MCF 10A (cell line): ENCODE data around the gene MMP24OS. TPM values are rescaled to one million over a fixed set of nuclear protein-coding genes. Genes with fewer than 3 reads are reported as not detected.

ENCODE experiments used
- BruUV-seq: library from RNA; stranded (reverse); fragments of 400-500 nt; replicated peaks from 2 replicates; lab custom pipeline; 2021; lab: Mats Ljungman, UMichigan
- CTCF ChIA-PET: fragments of 300-600 bp; sonication (Branson Sonifier 250); formaldehyde crosslinking; extraction: SDS; loops from one replicate; lab custom pipeline; 2021; ENCODE audit warnings: antibody characterized with exemption, inconsistent platforms; lab: Yijun Ruan, JAX
- POLR2A ChIA-PET: fragments of 300-600, 350-650 bp; sonication (Branson Sonifier 250); formaldehyde crosslinking; extraction: SDS; loops from one replicate; lab custom pipeline; 2020; ENCODE audit warnings: antibody characterized with exemption, inconsistent platforms; lab: Yijun Ruan, JAX
- DNase-seq: peaks from one replicate; pipeline ENCODE4 v3.0.0-alpha.2; 2018; ENCODE audit not compliant: unreplicated experiment
- H3K27ac Mint-ChIP-seq: one replicate; pipeline ENCODE4 v1.8.0; 2022; ENCODE audit warnings: mild to moderate bottlenecking, low read depth, mixed read lengths; ENCODE audit not compliant: unreplicated experiment
- H3K27me3 Mint-ChIP-seq: one replicate; pipeline ENCODE4 v1.8.0; 2022; ENCODE audit warnings: mixed read lengths; ENCODE audit not compliant: insufficient read depth, unreplicated experiment
- H3K36me3 Mint-ChIP-seq: one replicate; pipeline ENCODE4 v1.8.0; 2022; ENCODE audit warnings: mild to moderate bottlenecking, moderate library complexity, mixed read lengths; ENCODE audit not compliant: insufficient read depth, unreplicated experiment
- H3K4me1 Mint-ChIP-seq: one replicate; pipeline ENCODE4 v1.8.0; 2022; ENCODE audit warnings: mixed read lengths; ENCODE audit not compliant: insufficient read depth, unreplicated experiment
- H3K4me3 Mint-ChIP-seq: one replicate; pipeline ENCODE4 v1.8.0; 2022; ENCODE audit warnings: mild to moderate bottlenecking, moderate library complexity, mixed read lengths; ENCODE audit not compliant: unreplicated experiment
- H3K9me3 Mint-ChIP-seq: one replicate; pipeline ENCODE4 v1.8.0; 2022; ENCODE audit warnings: mixed read lengths; ENCODE audit not compliant: unreplicated experiment
- CTCF ChIP-seq: fragments of 200-600 bp; IDR thresholded peaks from one replicate; pipeline ENCODE4 v1.8.0; 2022; ENCODE audit warnings: antibody characterized with exemption, mild to moderate bottlenecking; ENCODE audit not compliant: unreplicated experiment
- intact Hi-C: fragments of 100-400 bp; cut with micrococcal nuclease; formaldehyde crosslinking; loops from 2 replicates; pipeline ENCODE4 v1.14.1; 2022
- total RNA-seq: library from RNA; stranded (reverse); gene quantifications from 2 replicates; pipeline ENCODE4 v1.2.3, GENCODE V29; 2022

Gene MMP24OS
- total RNA-seq, 1 experiment from 2014 or later: 52.2 TPM

DNA sequence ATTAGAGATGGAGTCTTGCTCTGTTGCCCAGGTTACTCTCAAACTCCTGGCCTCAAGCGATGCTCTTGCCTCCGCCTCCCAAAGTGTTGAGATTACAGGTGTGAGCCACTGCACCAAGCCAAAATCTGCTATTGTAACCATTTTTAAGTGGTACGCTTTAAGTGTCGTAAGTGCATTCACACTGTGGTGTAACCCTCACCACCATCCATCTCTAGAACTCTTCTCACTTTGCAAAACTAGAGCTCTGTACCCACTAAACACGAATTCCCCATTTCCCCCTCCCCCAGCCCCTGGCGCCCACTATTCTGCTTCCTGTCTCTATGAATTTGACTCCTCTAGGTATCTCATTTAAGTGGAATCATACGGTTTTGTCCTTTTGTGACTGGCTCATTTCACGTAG is 17.1 kb upstream of the MMP24OS start:
- POLR2A ChIA-PET: interaction anchor here (0.6 kb wide), 1 partner anchor 49 kb away, joined by 3 read pairs; no protein-coding TSS in a partner anchor
- DNase-seq: no peak
- Mint-ChIP-seq H3K9me3 (no peaks in the 10 kb centered on the region), H3K27ac (no peak overlapping the region), H3K27me3 (no peaks in the 10 kb centered on the region), H3K4me1 (peaks cover 6% of the 10 kb centered on the region), H3K36me3 (no peaks in the 10 kb centered on the region), H3K4me3 (no peak overlapping the region)
- CTCF ChIA-PET: interaction anchor here (0.6 to 3.8 kb wide), 4 partner anchors 9 to 1049 kb away, joined by 3 to 26 read pairs (median 3); no protein-coding TSS in a partner anchor
- no TSS peak for BruUV-seq
- intact Hi-C loops: no loop called here
- TF ChIP-seq CTCF: no peak

DNA sequence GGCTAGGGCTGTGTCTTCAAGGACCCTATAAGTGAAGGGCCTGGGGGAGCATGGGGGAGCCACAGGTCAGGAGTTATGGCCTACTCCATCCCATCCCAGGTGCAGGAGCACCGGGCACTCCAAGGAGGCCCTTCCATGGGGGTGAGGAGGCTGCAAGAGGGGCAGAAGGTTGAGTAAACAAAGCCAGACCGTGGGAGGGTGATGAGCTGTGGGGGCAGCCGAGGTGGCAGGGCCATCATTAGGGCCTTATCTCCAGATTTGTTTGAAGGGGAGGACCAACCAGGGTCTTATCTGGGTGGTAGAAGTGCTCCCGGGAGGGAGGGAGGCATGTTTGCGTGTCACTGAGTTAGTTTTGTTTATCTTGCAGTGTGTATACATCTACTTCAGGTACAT is 16.4 kb upstream of the MMP24OS start:
- no TSS peak for BruUV-seq
- intact Hi-C loops: no loop called here
- Mint-ChIP-seq H3K9me3 (no peaks in the 10 kb centered on the region), H3K4me3 (no peak overlapping the region), H3K36me3 (no peaks in the 10 kb centered on the region), H3K27ac (no peak overlapping the region), H3K27me3 (no peaks in the 10 kb centered on the region), H3K4me1 (peaks cover 6% of the 10 kb centered on the region)
- TF ChIP-seq CTCF: no peak
- CTCF ChIA-PET: interaction anchor here (0.6 to 3.8 kb wide), 4 partner anchors 9 to 166 kb away, joined by 3 to 26 read pairs (median 3); no protein-coding TSS in a partner anchor
- POLR2A ChIA-PET: interaction anchor here (1.2 kb wide), 1 partner anchor 10 kb away, joined by 7 read pairs; the partner anchor contains the start of gene EIF6
- no peak for DNase-seq

DNA sequence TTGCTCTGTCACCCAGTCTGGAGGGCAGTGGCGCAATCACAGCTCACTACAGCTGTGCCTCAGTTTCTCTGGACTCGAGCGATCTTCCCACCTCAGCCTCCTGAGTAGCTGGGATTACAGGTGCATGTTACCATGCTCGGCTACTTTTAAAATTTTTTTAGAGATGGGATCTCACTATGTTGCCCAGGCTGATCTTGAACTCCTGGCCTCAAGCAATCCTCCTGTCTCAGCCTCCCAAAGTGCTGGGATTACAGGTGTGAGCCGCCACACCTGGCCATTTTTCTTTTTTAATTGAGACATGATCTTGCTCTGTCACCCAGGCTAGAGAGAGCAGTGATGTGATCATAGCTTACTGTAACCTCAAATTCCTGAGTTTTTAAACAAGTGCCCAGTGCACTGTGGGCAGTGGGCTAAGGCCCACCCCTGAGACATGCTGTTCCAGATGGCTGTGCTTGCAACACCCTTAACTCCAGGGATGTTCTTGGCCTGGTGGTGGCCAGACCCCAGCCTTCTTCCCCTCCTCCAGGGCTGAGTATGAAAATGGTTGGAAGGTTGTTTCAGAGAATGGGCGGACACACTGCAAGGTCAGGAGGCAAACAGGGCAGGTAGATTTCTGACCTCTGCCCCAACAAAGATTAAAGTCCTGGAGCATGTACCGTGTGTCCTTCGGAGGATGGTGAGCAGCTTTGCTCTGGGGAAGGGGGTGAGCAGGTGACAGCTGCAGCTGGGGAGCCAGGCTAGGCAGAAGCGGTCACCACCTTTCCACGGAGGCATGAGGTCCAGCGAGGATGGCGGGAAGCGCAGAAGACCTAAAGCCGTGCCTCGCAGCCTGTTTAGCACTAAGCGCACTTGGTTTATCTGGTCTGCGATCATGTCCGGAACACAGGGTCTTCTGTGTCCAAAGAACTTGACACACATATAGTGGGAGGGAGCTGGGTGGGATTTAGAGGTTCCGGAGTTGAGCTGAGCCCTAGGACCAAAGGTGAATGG is 15.7 kb upstream of the MMP24OS start:
- Mint-ChIP-seq H3K4me3 (no peak overlapping the region), H3K27ac (no peak overlapping the region), H3K36me3 (no peaks in the 10 kb centered on the region), H3K4me1 (peaks cover 3% of the 10 kb centered on the region), H3K27me3 (no peaks in the 10 kb centered on the region), H3K9me3 (no peaks in the 10 kb centered on the region)
- ChIA-PET POLR2A (interaction anchor here (0.7 to 1.2 kb wide), 3 partner anchors 9 to 13 kb away, joined by 3 to 7 read pairs (median 3); partner anchors contain the start of gene EIF6), CTCF (interaction anchor here (0.6 to 3.8 kb wide), 5 partner anchors 10 to 670 kb away, joined by 3 to 26 read pairs (median 3); no protein-coding TSS in a partner anchor)
- TF ChIP-seq CTCF: no peak
- DNase-seq: no peak
- BruUV-seq: no TSS peak
- intact Hi-C loops: no loop called here
